Progenitor cell of endocrine pancreas (in vitro differentiated cells): ENCODE results near the gene MAN2B2. TPM values are rescaled to one million over a fixed set of nuclear protein-coding genes. Genes with fewer than 3 reads are reported as not detected.
A peak's percentile ranks its signal among the peaks of the same experiment; 100 is the strongest.

ENCODE experiments used
- DNase-seq: peaks from one replicate; pipeline ENCODE4 v3.0.0; 2021; ENCODE audit warnings: low spot score; ENCODE audit not compliant: unreplicated experiment
- H3K27ac Mint-ChIP-seq: 2 replicates; pipeline ENCODE4 v1.8.0; 2021; ENCODE audit warnings: mild to moderate bottlenecking, moderate library complexity, mixed read lengths
- H3K27me3 Mint-ChIP-seq: 2 replicates; pipeline ENCODE4 v1.8.0; 2021; ENCODE audit warnings: mixed read lengths
- H3K36me3 Mint-ChIP-seq: 2 replicates; pipeline ENCODE4 v1.8.0; 2022; ENCODE audit warnings: mixed read lengths; ENCODE audit not compliant: insufficient read depth
- H3K4me1 Mint-ChIP-seq: 2 replicates; pipeline ENCODE4 v1.8.0; 2021; ENCODE audit warnings: low read depth, mixed read lengths
- H3K4me3 Mint-ChIP-seq: 2 replicates; pipeline ENCODE4 v1.8.0; 2021; ENCODE audit warnings: low read depth, mild to moderate bottlenecking, moderate library complexity, mixed read lengths
- H3K9me3 Mint-ChIP-seq: 2 replicates; pipeline ENCODE4 v1.8.0; 2021; ENCODE audit warnings: low read depth, mixed read lengths
- CTCF ChIP-seq: fragments of 200-600 bp; sonication (generic); IDR thresholded peaks from one replicate; pipeline ENCODE4 v1.5.0; 2021; ENCODE audit warnings: antibody characterized with exemption, mild to moderate bottlenecking; ENCODE audit not compliant: unreplicated experiment
- total RNA-seq: library from RNA; stranded (reverse); gene quantifications from 2 replicates; pipeline ENCODE4 v1.2.1, GENCODE V29; 2021

The MAN2B2 gene
- total RNA-seq, 1 donor from 2014 or later = 25.4 TPM

- DNase-seq = no peak
- Mint-ChIP-seq H3K4me1 (no peaks in the 10 kb centered on the region), H3K9me3 (no peaks in the 10 kb centered on the region), H3K27me3 (peaks cover 6% of the 10 kb centered on the region), H3K4me3 (no peak overlapping the region), H3K27ac (no peak overlapping the region), H3K36me3 (no peaks in the 10 kb centered on the region)
- TF ChIP-seq CTCF = no peak
Observed at GRCh38 chr4:6527683-6528595, 47.0 kb upstream of the MAN2B2 start.

- TF ChIP-seq CTCF = no peak
- Mint-ChIP-seq H3K36me3 (no peaks in the 10 kb centered on the region), H3K4me1 (no peaks in the 10 kb centered on the region), H3K27ac (no peak overlapping the region), H3K9me3 (no peaks in the 10 kb centered on the region), H3K27me3 (peaks cover 6% of the 10 kb centered on the region), H3K4me3 (no peak overlapping the region)
- no peak for DNase-seq
Observed at GRCh38 chr4:6529021-6529420, 46.0 kb upstream of the MAN2B2 start.

- Mint-ChIP-seq H3K9me3 (no peaks in the 10 kb centered on the region), H3K36me3 (no peaks in the 10 kb centered on the region)
Observed at GRCh38 chr4:6530301-6530700, 44.7 kb upstream of the MAN2B2 start.

GRCh38 chr4:6530964-6531363 lies 44.0 kb upstream of the MAN2B2 start:
- Mint-ChIP-seq H3K9me3 (no peaks in the 10 kb centered on the region), H3K4me3 (no peak overlapping the region), H3K36me3 (no peaks in the 10 kb centered on the region), H3K27ac (no peak overlapping the region), H3K4me1 (no peaks in the 10 kb centered on the region), H3K27me3 (peaks cover 4% of the 10 kb centered on the region)
- TF ChIP-seq CTCF = no peak
- DNase-seq = no peak

More at GRCh38 chr4:6530301-6530700, 44.7 kb upstream of the MAN2B2 start:
- peak overlapping the region; percentile 59 for H3K27ac Mint-ChIP-seq
- DNase-seq = no peak
- TF ChIP-seq CTCF = no peak
- no peaks in the 10 kb centered on the region for H3K4me1 Mint-ChIP-seq
- H3K4me3 Mint-ChIP-seq = no peak overlapping the region
- peaks cover 4% of the 10 kb centered on the region for H3K27me3 Mint-ChIP-seq

GRCh38 chr4:6532102-6532501 lies 42.9 kb upstream of the MAN2B2 start:
- no peaks in the 10 kb centered on the region for H3K4me1 Mint-ChIP-seq
- no peak overlapping the region for H3K27ac Mint-ChIP-seq
- TF ChIP-seq CTCF = no peak
- no peak overlapping the region for H3K4me3 Mint-ChIP-seq
- no peaks in the 10 kb centered on the region for H3K36me3 Mint-ChIP-seq
- peaks cover 3% of the 10 kb centered on the region for H3K27me3 Mint-ChIP-seq
- DNase-seq = no peak
- no peaks in the 10 kb centered on the region for H3K9me3 Mint-ChIP-seq
